Muscle of leg (tissue), 16 donors: ENCODE results near the gene PNPO. TPM values are rescaled to one million over a fixed set of nuclear protein-coding genes. Genes with fewer than 3 reads are reported as not detected.
A peak's percentile ranks its signal among the peaks of the same experiment; 100 is the strongest.

Source experiments
- DNase-seq: peaks from one replicate; pipeline ENCODE4 v3.0.0; 2013
- H3K27ac ChIP-seq: one replicate; pipeline ENCODE4 v1.5.1; 2013; ENCODE audit warnings: mild to moderate bottlenecking, low read length, control low read depth
- H3K27me3 ChIP-seq: one replicate; pipeline ENCODE4 v1.6.1; 2013; ENCODE audit warnings: low read length; ENCODE audit not compliant: control insufficient read depth, insufficient read depth
- H3K36me3 ChIP-seq: one replicate; pipeline ENCODE4 v1.6.1; 2013; ENCODE audit warnings: low read length; ENCODE audit not compliant: control insufficient read depth, insufficient read depth
- H3K4me1 ChIP-seq: one replicate; pipeline ENCODE4 v1.6.1; 2013; ENCODE audit warnings: low read length; ENCODE audit not compliant: control insufficient read depth, insufficient read depth
- H3K4me3 ChIP-seq: one replicate; pipeline ENCODE4 v1.5.1; 2013; ENCODE audit warnings: low read length, control low read depth
- H3K9me3 ChIP-seq: replicated peaks from 2 replicates; pipeline ENCODE4 v1.6.1; 2013; ENCODE audit warnings: low read depth, low read length; ENCODE audit not compliant: control insufficient read depth
- WGBS: methylation state at CpG from one replicate; pipeline ENCODE4 v1.1.5; 2013; ENCODE audit warnings: missing lambda C conversion rate; ENCODE audit not compliant: insufficient coverage; 5-methylcytosine and 5-hydroxymethylcytosine counted together
- long read RNA-seq, 11 donors: transcript quantifications; one replicate each; lab custom pipeline, GENCODE V29; 2026
- polyA plus RNA-seq, 8 donors: library from polyadenylated mRNA; unstranded; fragments of 120-200 nt; gene quantifications; one replicate each; pipeline versions ENCODE4 v1.2.1 to v1.2.3, GENCODE V29; 2013; ENCODE audit warnings: inconsistent platforms in 1 of 8, low replicate concordance in 1 of 8; ENCODE audit not compliant: insufficient read length in 8 of 8, insufficient read depth in 1 of 8
- total RNA-seq: library from RNA; stranded (reverse); fragments of 120-200 nt; gene quantifications from one replicate; pipeline ENCODE4 v1.2.4, GENCODE V29; 2013

The PNPO gene
- 11.8 TPM for total RNA-seq
- polyA plus RNA-seq: 10 to 100 TPM in 1 of 8 donors, 1 to 10 TPM in 7; 5.9 to 10.2 (median 8.8) TPM
- long read RNA-seq, donor 1, partial matches to known transcripts: 0 of 2 reads
- long read RNA-seq, donor 1, other reads (novel, unspliced or antisense): 0 of 2 reads
- long read RNA-seq, donor 2: 0 reads
- long read RNA-seq, donor 3, partial matches to known transcripts: 0 of 4 reads
- long read RNA-seq, donor 3, other reads (novel, unspliced or antisense): 0 of 4 reads
- long read RNA-seq, donor 4, partial matches to known transcripts: 0 of 2 reads
- long read RNA-seq, donor 4, other reads (novel, unspliced or antisense): 0 of 2 reads
- long read RNA-seq, donor 5, transcript PNPO-217 (7 exons, 3,465 nt): major isoform, 6 of 6 reads
- long read RNA-seq, donor 5, partial matches to known transcripts: 0 of 6 reads
- long read RNA-seq, donor 5, other reads (novel, unspliced or antisense): 0 of 6 reads
- long read RNA-seq, donor 6, partial matches to known transcripts: 9 of 11 reads
- long read RNA-seq, donor 6, other reads (novel, unspliced or antisense): 0 of 11 reads
- long read RNA-seq, donor 7, partial matches to known transcripts: 0 of 1 reads
- long read RNA-seq, donor 7, other reads (novel, unspliced or antisense): 0 of 1 reads
- long read RNA-seq, donor 8, partial matches to known transcripts: 0 of 2 reads
- long read RNA-seq, donor 8, other reads (novel, unspliced or antisense): 0 of 2 reads
- long read RNA-seq, donor 9, partial matches to known transcripts: 0 of 4 reads
- long read RNA-seq, donor 9, other reads (novel, unspliced or antisense): 0 of 4 reads
- long read RNA-seq, donor 10, partial matches to known transcripts: 0 of 1 reads
- long read RNA-seq, donor 10, other reads (novel, unspliced or antisense): 0 of 1 reads
- long read RNA-seq, donor 11, partial matches to known transcripts: 0 of 4 reads
- long read RNA-seq, donor 11, other reads (novel, unspliced or antisense): 0 of 4 reads

- H3K4me1 ChIP-seq: peaks cover 22% of the 10 kb centered on the region
- under 1% methylated on average over 46 of the region's 50 CpGs for whole genome bisulfite sequencing
- H3K27ac ChIP-seq: no peak within 1 kb of the TSS
- DNase-seq: peak; percentile 99
- no peaks in the 10 kb centered on the region for H3K9me3 ChIP-seq
- peak within 1 kb of the TSS; percentile 69 for H3K4me3 ChIP-seq
- peaks cover 13% of the 10 kb centered on the region for H3K36me3 ChIP-seq
- H3K27me3 ChIP-seq: no peaks in the 10 kb centered on the region
These were observed at the start of gene PNPO for GRCh38 chr17:47941246-47942095. TSS of gene PNPO (plus strand) at chr17:47941571. CDS start at chr17:47941676, 105 bp downstream.

GRCh38 chr17:47894498-47895346 lies 46.6 kb upstream of the PNPO start:
- no peaks in the 10 kb centered on the region for H3K9me3 ChIP-seq
- H3K4me1 ChIP-seq: peaks cover 20% of the 10 kb centered on the region
- DNase-seq: peak; percentile 64
- H3K4me3 ChIP-seq: peak overlapping the region; percentile 92
- no peaks in the 10 kb centered on the region for H3K27me3 ChIP-seq
- peak overlapping the region; percentile 95 for H3K27ac ChIP-seq
- WGBS: 10% methylated on average over 5 of the region's 11 CpGs
- H3K36me3 ChIP-seq: peaks cover 10% of the 10 kb centered on the region

DNA sequence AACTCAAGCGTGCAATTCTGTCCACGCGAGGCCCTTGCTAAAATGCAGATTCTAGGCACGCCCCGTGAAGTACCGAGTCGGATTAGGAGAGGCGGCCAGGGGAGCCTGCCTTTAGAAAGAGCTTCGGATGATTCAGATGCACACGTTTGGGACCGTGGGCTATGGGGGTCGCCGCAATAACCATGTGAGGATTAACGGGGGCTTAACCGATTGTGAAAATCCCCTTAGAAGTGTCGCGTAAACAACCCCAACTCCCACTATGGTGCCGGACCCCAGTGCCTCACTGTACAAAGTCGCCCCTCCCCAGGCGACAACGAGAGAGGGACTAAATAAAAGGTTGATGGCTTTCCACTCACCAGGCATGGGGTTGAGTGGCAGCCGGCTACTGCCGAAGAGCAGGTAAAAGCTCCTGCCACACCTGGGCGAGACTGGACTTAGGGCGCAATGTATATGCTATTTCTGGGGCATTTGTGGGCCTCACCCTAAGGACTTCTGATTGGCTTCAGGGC lies 46.0 kb upstream of the PNPO start:
- peaks cover 27% of the 10 kb centered on the region for H3K4me1 ChIP-seq
- no peak for DNase-seq

DNA sequence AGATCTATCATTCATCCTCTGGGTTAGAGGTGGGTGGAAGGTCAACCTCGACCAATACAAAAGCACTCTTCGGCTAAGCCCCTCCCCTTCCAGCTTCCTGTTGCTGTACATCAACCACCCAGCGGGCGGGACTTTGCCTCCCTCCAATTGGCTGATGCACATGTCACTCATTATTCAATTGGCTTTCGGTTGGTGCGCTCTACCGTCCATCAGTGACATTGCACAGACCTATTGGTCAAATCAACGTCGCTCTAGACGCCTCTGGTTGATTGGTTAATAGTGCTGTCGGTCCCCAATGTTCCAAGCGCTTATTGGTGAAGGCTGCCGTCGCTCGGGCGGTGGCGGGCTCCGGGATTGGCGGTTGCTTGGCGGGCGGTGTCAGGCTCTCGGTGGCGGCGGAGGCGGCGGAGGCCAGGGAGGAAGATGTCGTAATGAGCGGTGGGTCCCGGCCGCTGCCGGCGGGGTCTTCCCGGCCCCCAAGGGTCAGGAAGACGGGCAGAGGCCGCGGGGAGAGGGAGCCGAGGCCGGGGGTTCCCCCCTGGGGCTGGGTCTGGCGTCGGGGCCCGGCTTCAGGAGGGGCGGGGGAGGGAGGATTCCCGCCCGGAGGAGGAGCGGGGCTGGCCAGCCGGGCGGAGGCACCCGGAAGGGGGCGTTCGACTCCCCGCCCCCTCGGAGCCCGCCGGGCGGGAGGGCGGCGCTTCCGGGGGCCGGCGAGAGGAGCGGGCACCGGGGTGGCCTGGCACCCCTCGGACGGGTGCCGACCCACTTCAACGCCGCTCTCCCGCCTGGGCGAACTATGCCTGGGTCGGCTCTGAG lies 45.3 kb upstream of the PNPO start, which contains the start of gene SP2:
TSS of gene SP2 (plus strand) at position 381 of the 816 bp plus-strand sequence. CDS start at position 432, 51 bp downstream.
- WGBS: under 1% methylated on average over 67 of the region's 70 CpGs
- Histone ChIP-seq H3K27ac (peak within 1 kb of the TSS; percentile 95), H3K36me3 (peaks cover 13% of the 10 kb centered on the region), H3K4me1 (peaks cover 29% of the 10 kb centered on the region), H3K27me3 (no peaks in the 10 kb centered on the region), H3K4me3 (peak within 1 kb of the TSS; percentile 92), H3K9me3 (no peaks in the 10 kb centered on the region)
- peak; percentile 100 for DNase-seq

More for the DNA sequence above, 46.0 kb upstream of the PNPO start:
- Histone ChIP-seq H3K9me3 (no peaks in the 10 kb centered on the region), H3K4me3 (peak overlapping the region; percentile 92), H3K27ac (peak overlapping the region; percentile 95), H3K36me3 (peaks cover 13% of the 10 kb centered on the region), H3K27me3 (no peaks in the 10 kb centered on the region)
- 0% methylated on average over 12 of the region's 25 CpGs for WGBS

DNA sequence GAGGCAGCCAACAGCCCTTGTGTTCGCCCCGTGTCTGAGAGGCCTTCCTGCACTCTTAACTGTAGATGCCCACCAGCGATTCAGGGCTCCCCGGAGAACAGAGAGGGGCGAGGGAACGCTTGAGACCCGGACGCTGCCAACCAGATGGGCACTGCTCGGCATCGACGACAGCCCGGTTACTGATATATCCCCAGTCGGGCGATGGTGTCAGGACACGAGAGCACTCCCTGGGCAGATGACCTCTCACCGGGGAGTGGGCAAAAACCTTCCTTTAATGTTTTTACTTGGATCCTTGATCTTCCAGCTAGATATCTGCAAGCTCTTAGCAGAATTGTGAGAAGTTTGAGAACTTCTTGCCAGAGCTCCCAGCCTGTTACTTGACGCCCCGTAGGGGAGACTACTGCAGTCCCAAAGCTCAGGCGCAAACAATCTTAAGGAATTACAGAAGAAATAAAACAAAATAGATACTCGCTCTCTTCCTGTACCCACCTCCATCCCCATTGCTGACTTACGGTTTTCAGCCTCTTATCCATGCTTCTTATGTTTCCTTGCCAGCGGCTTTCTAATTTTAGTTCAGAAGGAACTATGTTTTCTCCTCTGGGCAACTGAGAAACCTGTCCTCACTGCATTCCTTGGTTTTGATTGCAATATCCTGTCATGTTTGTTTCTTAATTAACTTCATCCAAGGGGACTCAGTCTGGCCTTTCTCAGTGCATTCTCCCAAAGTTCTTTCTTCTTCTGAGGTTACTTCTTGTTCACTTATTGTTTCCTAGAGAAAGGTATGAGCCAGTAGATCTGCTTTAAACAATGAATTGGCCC lies 44.5 kb upstream of the PNPO start:
- peak overlapping the region; percentile 79 for H3K4me3 ChIP-seq
- no peaks in the 10 kb centered on the region for H3K27me3 ChIP-seq
- peak overlapping the region; percentile 94 for H3K27ac ChIP-seq
- H3K9me3 ChIP-seq: no peaks in the 10 kb centered on the region
- peaks cover 32% of the 10 kb centered on the region for H3K4me1 ChIP-seq
- peaks cover 13% of the 10 kb centered on the region for H3K36me3 ChIP-seq
- WGBS: 3% methylated on average over 20 of the region's 22 CpGs
- peak; percentile 41 for DNase-seq

DNA sequence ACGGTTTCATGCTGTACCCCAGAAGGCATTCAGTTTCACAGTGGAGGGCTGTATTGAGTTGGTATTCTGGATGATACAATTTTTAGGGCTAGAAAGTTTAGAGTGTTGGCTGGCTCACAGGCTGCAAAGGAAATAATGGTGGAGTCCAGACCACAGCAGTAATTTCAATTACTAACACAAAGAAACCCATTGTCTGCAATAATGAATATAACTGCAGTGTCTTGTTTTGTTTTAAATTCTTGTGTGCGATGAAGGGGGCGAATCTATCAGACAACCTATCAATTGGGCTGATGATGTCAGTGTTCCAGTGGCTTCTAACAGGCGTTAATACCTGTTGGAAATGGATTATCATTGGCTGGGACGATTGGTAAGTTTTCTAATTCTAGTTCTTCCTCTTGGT lies 43.8 kb upstream of the PNPO start:
- 38% methylated on average over 1 of the region's 5 CpGs for WGBS
- H3K36me3 ChIP-seq: peaks cover 13% of the 10 kb centered on the region
- peaks cover 38% of the 10 kb centered on the region for H3K4me1 ChIP-seq
- peak overlapping the region; percentile 1 for H3K4me3 ChIP-seq
- no peaks in the 10 kb centered on the region for H3K9me3 ChIP-seq
- H3K27me3 ChIP-seq: no peaks in the 10 kb centered on the region
- H3K27ac ChIP-seq: peak overlapping the region; percentile 94
- no peak for DNase-seq

DNA sequence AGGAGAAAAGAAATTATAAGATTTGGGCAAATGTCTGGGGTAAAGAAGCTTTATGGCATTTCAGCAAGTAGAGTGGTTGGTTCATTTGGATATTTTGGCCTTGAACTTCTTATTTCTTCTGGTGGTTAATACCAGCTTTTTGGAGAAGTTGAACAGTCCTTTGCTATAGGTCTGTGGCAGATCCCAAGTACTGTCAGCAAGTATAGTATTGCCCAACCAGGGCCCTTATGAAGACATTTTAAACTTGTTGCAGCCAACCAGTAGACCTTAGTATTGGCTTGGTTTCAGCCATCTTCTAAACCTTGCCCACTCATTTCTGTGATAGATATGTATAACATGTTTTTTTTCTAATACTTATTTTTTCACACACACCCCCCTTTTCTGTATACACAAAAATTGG lies 43.1 kb upstream of the PNPO start:
- H3K27ac ChIP-seq: peak overlapping the region; percentile 94
- H3K36me3 ChIP-seq: peaks cover 13% of the 10 kb centered on the region
- no peak for DNase-seq

DNA sequence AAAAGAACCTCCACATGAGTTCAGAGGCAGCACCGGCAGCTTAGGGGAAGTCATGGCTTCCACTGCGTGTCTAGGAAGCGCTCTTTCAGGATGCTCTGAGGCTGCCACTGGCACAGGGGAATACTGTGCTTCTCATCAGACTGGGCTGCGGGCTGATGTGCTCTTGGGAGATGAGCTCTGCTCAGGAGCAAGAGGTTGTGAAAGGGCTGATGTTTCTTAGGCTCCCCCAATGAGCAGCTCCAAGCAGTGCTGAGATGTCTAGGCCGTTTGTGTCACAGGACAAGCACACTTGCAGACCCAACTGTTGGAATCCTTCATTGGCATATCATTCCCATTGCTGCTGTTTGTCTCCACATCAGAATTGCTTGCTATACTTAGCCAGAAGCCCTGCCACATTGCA lies 41.7 kb upstream of the PNPO start:
- Histone ChIP-seq H3K36me3 (peaks cover 11% of the 10 kb centered on the region), H3K9me3 (no peaks in the 10 kb centered on the region), H3K27me3 (no peaks in the 10 kb centered on the region), H3K4me1 (peaks cover 48% of the 10 kb centered on the region), H3K4me3 (no peak overlapping the region), H3K27ac (peak overlapping the region; percentile 72)
- WGBS: 74% methylated on average over 5 of the region's 5 CpGs
- DNase-seq: no peak

More for the DNA sequence above, 43.1 kb upstream of the PNPO start:
- peaks cover 42% of the 10 kb centered on the region for H3K4me1 ChIP-seq
- H3K27me3 ChIP-seq: no peaks in the 10 kb centered on the region
- no peak overlapping the region for H3K4me3 ChIP-seq
- no peaks in the 10 kb centered on the region for H3K9me3 ChIP-seq
